HL-60 (cell line): ENCODE data around the gene POLR1G.

ENCODE experiments used
- DNase-seq, 2 experiments: peaks; one replicate each; pipeline ENCODE4 v3.0.0-alpha.2; 2010 to 2020; ENCODE audit warnings: low read depth in 1 of 2, low spot score in 1 of 2
- H3K27ac ChIP-seq: fragments of 250-450 bp; sonication (Bioruptor Pico); replicated peaks from 2 replicates; pipeline ENCODE4 v1.5.1; 2020; ENCODE audit warnings: mild to moderate bottlenecking, moderate library complexity
- H3K27me3 ChIP-seq: fragments of 250-450 bp; sonication (Bioruptor Pico); 2 replicates; pipeline ENCODE4 v1.5.1; 2021; ENCODE audit warnings: mild to moderate bottlenecking, moderate library complexity; ENCODE audit not compliant: insufficient read depth, poor library complexity, severe bottlenecking
- H3K4me3 ChIP-seq: replicated peaks from 2 replicates; pipeline ENCODE4 v1.5.1; 2011; ENCODE audit warnings: mild to moderate bottlenecking, control low read depth, low read length; ENCODE audit not compliant: insufficient read depth
- CTCF ChIP-seq: IDR thresholded peaks from one replicate; pipeline ENCODE4 v1.5.1; 2011; ENCODE audit warnings: low read length, control low read depth, inconsistent platforms; ENCODE audit not compliant: insufficient read depth
- GABPA ChIP-seq: IDR thresholded peaks from 2 replicates; pipeline ENCODE4 v1.6.1; 2012; ENCODE audit warnings: low read depth
- POLR2AphosphoS5 ChIP-seq: IDR thresholded peaks from 2 replicates; pipeline ENCODE4 v1.6.1; 2012; ENCODE audit warnings: low read depth
- SPI1 ChIP-seq: IDR thresholded peaks from 2 replicates; pipeline ENCODE4 v1.6.1; 2012; ENCODE audit warnings: low read depth, mild to moderate bottlenecking, borderline replicate concordance
- TF ChIP-seq, protein P1 (sequence below): IDR thresholded peaks from 2 replicates; pipeline ENCODE4 v1.6.1; 2012; ENCODE audit warnings: low read depth; ENCODE audit not compliant: insufficient replicate concordance

POLR1G gene

GRCh38 chr19:45440873-45441654, 34.6 kb downstream of the POLR1G start:
- no peak overlapping the region for H3K27ac ChIP-seq
- no peak for DNase-seq
- TF ChIP-seq, protein P1, sequence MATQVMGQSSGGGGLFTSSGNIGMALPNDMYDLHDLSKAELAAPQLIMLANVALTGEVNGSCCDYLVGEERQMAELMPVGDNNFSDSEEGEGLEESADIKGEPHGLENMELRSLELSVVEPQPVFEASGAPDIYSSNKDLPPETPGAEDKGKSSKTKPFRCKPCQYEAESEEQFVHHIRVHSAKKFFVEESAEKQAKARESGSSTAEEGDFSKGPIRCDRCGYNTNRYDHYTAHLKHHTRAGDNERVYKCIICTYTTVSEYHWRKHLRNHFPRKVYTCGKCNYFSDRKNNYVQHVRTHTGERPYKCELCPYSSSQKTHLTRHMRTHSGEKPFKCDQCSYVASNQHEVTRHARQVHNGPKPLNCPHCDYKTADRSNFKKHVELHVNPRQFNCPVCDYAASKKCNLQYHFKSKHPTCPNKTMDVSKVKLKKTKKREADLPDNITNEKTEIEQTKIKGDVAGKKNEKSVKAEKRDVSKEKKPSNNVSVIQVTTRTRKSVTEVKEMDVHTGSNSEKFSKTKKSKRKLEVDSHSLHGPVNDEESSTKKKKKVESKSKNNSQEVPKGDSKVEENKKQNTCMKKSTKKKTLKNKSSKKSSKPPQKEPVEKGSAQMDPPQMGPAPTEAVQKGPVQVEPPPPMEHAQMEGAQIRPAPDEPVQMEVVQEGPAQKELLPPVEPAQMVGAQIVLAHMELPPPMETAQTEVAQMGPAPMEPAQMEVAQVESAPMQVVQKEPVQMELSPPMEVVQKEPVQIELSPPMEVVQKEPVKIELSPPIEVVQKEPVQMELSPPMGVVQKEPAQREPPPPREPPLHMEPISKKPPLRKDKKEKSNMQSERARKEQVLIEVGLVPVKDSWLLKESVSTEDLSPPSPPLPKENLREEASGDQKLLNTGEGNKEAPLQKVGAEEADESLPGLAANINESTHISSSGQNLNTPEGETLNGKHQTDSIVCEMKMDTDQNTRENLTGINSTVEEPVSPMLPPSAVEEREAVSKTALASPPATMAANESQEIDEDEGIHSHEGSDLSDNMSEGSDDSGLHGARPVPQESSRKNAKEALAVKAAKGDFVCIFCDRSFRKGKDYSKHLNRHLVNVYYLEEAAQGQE: no peak
- TF ChIP-seq GABPA: no peak
- no peak for TF ChIP-seq CTCF
- TF ChIP-seq SPI1: no peak
- no peak for TF ChIP-seq POLR2AphosphoS5
- H3K27me3 ChIP-seq: no peaks in the 10 kb centered on the region
- no peak overlapping the region for H3K4me3 ChIP-seq

DNA sequence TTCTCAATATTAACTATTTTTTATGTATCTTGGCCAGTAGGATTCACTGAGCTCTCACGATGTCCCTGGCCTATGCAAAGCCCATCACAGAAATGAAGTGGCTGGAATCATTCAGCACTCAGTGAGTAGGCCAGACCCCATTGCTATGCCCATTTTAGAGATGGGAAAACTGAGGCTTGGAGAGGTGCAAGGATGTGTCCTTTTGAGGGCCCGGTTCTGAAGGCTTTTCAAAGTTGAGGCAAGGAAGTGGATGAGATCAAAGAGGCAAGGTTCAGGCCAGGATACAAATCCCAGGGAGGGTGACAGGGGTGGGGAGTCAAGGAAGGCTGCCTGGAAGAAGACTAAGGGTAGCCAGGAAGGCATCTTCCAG, 35.9 kb downstream of the POLR1G start:
- no peak overlapping the region for H3K27ac ChIP-seq
- H3K27me3 ChIP-seq: no peaks in the 10 kb centered on the region
- H3K4me3 ChIP-seq: no peak overlapping the region
- DNase-seq: no peak
- TF ChIP-seq CTCF (no peak), SPI1 (no peak), GABPA (no peak), POLR2AphosphoS5 (no peak)
- TF ChIP-seq, protein P1: no peak

DNA sequence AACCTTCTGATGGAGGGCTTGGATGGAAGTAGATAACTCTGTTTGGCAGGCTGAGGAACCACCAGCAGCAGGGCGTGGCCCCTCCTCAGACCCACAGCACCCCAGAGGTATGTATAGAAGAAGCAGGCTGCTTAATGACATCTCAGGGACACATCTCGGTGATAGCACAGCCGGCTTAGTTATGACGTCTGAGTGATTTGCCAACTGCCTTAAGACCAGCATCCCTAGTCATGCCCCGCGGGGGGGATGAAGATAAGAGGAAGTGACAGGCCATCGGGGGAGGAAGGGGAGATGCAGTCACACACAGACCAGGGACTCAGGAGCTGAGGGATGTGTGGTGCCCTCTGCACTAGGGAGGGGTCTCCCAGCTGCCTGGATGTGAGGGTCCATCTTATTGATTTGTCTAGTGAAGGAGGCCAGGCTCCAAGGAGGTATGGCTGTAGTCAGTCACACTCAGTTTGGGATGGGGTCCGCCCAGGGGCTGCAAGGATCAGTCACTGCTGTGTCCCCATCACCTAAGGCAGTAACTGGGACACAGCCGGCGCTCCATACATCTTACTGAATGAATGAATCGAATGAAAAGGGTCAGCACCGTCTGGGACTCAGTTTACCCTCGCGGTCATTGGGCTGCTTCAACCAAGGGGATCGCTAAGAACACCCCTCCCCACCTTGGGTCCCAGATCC, 36.5 kb downstream of the POLR1G start:
- TF ChIP-seq GABPA (peak; percentile 41; the same call in 1 of the 2 replicates), SPI1 (peak; percentile 97), CTCF (no peak), POLR2AphosphoS5 (no peak)
- TF ChIP-seq, protein P1: no peak
- DNase-seq: peak; percentile 86 to 89
- Histone ChIP-seq H3K27ac (peak overlapping the region; percentile 50), H3K4me3 (peak overlapping the region; percentile 34), H3K27me3 (no peaks in the 10 kb centered on the region)
